Uterus (tissue), 2 donors: ENCODE measurements around the gene GPR176.

Experiments
- POLR2A ChIP-seq, 2 donors: fragments of 450-650 bp; IDR thresholded peaks; one replicate each; pipeline ENCODE4 v1.6.1; 2016; ENCODE audit warnings: antibody characterized with exemption in 2 of 2, mild to moderate bottlenecking in 1 of 2, moderate library complexity in 1 of 2
- TF ChIP-seq, protein P1 (sequence below), 4 experiments: fragments of 200-600 bp in 2 of 4; fragments of 450-650 bp in 2 of 4; sonication (generic) in 2 of 4; IDR thresholded peaks; one replicate each; pipeline ENCODE4 v1.5.1; 2016 to 2019; ENCODE audit warnings: antibody characterized with exemption in 4 of 4, mild to moderate bottlenecking in 2 of 4, moderate library complexity in 1 of 4

DNA sequence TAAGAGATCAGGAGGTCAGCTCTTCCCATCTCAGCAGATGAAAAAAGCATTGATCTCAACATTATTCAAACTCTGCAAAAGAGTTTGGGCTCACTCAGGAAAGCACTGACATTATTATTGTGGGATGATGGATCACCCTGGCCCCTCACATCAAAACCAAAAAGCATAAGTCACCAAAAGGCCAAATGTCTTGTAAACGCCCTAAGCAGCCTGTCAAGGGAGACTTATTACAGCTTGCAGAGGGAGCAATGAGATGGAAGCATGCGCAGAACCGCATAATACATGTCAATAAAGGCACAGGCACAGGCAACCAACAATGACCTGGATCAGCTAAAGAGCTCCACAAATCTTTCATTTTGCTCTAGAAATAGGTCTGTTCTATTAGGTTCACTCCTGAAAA lies 142.0 kb downstream of the GPR176 start:
- TF ChIP-seq, protein P1, sequence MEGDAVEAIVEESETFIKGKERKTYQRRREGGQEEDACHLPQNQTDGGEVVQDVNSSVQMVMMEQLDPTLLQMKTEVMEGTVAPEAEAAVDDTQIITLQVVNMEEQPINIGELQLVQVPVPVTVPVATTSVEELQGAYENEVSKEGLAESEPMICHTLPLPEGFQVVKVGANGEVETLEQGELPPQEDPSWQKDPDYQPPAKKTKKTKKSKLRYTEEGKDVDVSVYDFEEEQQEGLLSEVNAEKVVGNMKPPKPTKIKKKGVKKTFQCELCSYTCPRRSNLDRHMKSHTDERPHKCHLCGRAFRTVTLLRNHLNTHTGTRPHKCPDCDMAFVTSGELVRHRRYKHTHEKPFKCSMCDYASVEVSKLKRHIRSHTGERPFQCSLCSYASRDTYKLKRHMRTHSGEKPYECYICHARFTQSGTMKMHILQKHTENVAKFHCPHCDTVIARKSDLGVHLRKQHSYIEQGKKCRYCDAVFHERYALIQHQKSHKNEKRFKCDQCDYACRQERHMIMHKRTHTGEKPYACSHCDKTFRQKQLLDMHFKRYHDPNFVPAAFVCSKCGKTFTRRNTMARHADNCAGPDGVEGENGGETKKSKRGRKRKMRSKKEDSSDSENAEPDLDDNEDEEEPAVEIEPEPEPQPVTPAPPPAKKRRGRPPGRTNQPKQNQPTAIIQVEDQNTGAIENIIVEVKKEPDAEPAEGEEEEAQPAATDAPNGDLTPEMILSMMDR (IDR thresholded peaks at IDR 0.05) = no peak
- no peak for TF ChIP-seq POLR2A (IDR thresholded peaks at IDR 0.05)
